Common myeloid progenitor, CD34-positive (primary cell): Measurements from ENCODE around the gene LDLR.
"Not testable (repeated sequence)": the region's sequence is repeated elsewhere in the genome, so short reads cannot be mapped to it uniquely, and the experiment has no call there.

ENCODE experiments used
- CTCF ChIA-PET: fragments of 350-600 bp; sonication (Branson Sonifier 250); formaldehyde crosslinking; loops from one replicate; lab custom pipeline; 2021; ENCODE audit warnings: antibody characterized with exemption; lab: Charles Lee
- POLR2A ChIA-PET: fragments of 350-600 bp; sonication (Branson Sonifier 250); formaldehyde crosslinking; loops from one replicate; lab custom pipeline; 2021; ENCODE audit warnings: antibody characterized with exemption; lab: Charles Lee
- DNase-seq, 3 donors: peaks; one replicate each; pipeline versions ENCODE4 v3.0.0 to v3.0.0-alpha.2; 2013
- H3K27ac ChIP-seq, 2 experiments: 1 replicate in 1 of 2; 2 replicates in 1 of 2; pipeline ENCODE4 v1.7.0; 2013; ENCODE audit warnings: inconsistent platforms in 2 of 2, low read length in 2 of 2, mild to moderate bottlenecking in 2 of 2, low read depth in 1 of 2, moderate library complexity in 1 of 2; ENCODE audit not compliant: severe bottlenecking in 2 of 2, insufficient read depth in 1 of 2, poor library complexity in 1 of 2
- H3K27me3 ChIP-seq, 5 experiments: replicated peaks in 2 of 5; 1 replicate in 3 of 5; 2 replicates in 2 of 5; pipeline versions ENCODE4 v1.6.1 to v1.7.0; 2013; ENCODE audit warnings: low read length in 4 of 5, mild to moderate bottlenecking in 2 of 5, moderate library complexity in 2 of 5, inconsistent platforms in 1 of 5; ENCODE audit not compliant: insufficient read depth in 5 of 5, control insufficient read depth in 4 of 5
- H3K36me3 ChIP-seq, 4 experiments: 1 replicate in 2 of 4; 2 replicates in 2 of 4; pipeline versions ENCODE4 v1.6.1 to v1.7.0; 2013; ENCODE audit warnings: low read length in 3 of 4, control low read depth in 1 of 4, mild to moderate bottlenecking in 1 of 4; ENCODE audit not compliant: control insufficient read depth in 4 of 4, insufficient read depth in 4 of 4
- H3K4me1 ChIP-seq, 4 experiments: 1 replicate in 3 of 4; 2 replicates in 1 of 4; pipeline versions ENCODE4 v1.6.1 to v1.7.1; 2013; ENCODE audit warnings: low read length in 3 of 4, mild to moderate bottlenecking in 3 of 4, control low read depth in 1 of 4, inconsistent platforms in 1 of 4, moderate library complexity in 1 of 4; ENCODE audit not compliant: control insufficient read depth in 4 of 4, insufficient read depth in 4 of 4; ENCODE audit errors: control extremely low read depth in 1 of 4
- H3K4me3 ChIP-seq, 7 experiments: 1 replicate in 4 of 7; 2 replicates in 3 of 7; pipeline versions ENCODE4 v1.5.1 to v1.7.0; 2013; ENCODE audit warnings: mild to moderate bottlenecking in 7 of 7, low read length in 6 of 7, moderate library complexity in 6 of 7, inconsistent platforms in 2 of 7, low read depth in 2 of 7, control low read depth in 1 of 7; ENCODE audit not compliant: insufficient read depth in 4 of 7, control insufficient read depth in 1 of 7; ENCODE audit errors: extremely low read depth in 1 of 7
- H3K9me3 ChIP-seq, 5 experiments: 1 replicate in 4 of 5; 2 replicates in 1 of 5; pipeline versions ENCODE4 v1.6.1 to v1.7.1; 2013; ENCODE audit warnings: low read length in 4 of 5, mild to moderate bottlenecking in 2 of 5, inconsistent platforms in 1 of 5, low read depth in 1 of 5, moderate library complexity in 1 of 5; ENCODE audit not compliant: control insufficient read depth in 4 of 5, insufficient read depth in 2 of 5; ENCODE audit errors: control extremely low read depth in 1 of 5
- WGBS: methylation state at CpG from one replicate; pipeline ENCODE4 v1.1.5; 2013; ENCODE audit not compliant: insufficient coverage; 5-methylcytosine and 5-hydroxymethylcytosine counted together

The LDLR gene

DNA sequence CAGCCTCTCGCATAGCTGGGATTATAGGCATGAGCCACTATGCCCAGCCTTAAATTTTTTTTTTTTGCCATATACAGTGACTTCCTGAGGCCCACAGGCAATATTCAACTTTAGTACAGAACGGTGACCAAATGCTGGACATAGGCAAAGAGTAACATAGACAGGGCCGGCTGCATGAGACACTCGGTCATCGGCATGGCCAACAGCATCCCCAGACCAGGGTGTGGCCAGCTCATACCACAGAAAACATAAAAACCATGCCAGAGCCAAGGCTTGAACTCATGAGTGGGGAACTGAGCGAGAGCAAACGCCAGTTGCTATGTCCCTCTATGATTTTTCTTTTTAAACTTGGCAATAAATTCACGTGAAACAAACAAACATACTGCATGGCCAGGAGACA, 91.1 kb downstream of the LDLR start:
- 91% methylated on average over 8 of the region's 8 CpGs for WGBS
- H3K27ac ChIP-seq = no peak overlapping the region

GRCh38 chr19:11180975-11181374, 91.7 kb downstream of the LDLR start:
- H3K4me1 ChIP-seq, POLR2A ChIA-PET, H3K4me3 ChIP-seq, H3K27ac ChIP-seq, H3K9me3 ChIP-seq, DNase-seq, H3K27me3 ChIP-seq, CTCF ChIA-PET: not testable (repeated sequence)
- WGBS = 96% methylated on average over 5 of the region's 8 CpGs
- H3K36me3 ChIP-seq = peaks cover 0 to 19% (median 7%) of the 10 kb centered on the region in 4 experiments

More for the DNA sequence above, 91.1 kb downstream of the LDLR start:
- no peak for DNase-seq
- no peak overlapping the region for H3K4me3 ChIP-seq
- H3K36me3 ChIP-seq = peaks cover 0 to 19% (median 7%) of the 10 kb centered on the region in 4 experiments
- no peaks in the 10 kb centered on the region for H3K27me3 ChIP-seq
- H3K4me1 ChIP-seq = peaks cover 0 to 10% (median 8%) of the 10 kb centered on the region in 4 experiments
- ChIA-PET CTCF (interaction anchor here (0.8 kb wide), 1 partner anchor 18 kb away, joined by 4 read pairs; no protein-coding TSS in a partner anchor), POLR2A (no interaction called here)
- H3K9me3 ChIP-seq = peaks cover 0 to 1% (median 0%) of the 10 kb centered on the region in 5 experiments

DNA sequence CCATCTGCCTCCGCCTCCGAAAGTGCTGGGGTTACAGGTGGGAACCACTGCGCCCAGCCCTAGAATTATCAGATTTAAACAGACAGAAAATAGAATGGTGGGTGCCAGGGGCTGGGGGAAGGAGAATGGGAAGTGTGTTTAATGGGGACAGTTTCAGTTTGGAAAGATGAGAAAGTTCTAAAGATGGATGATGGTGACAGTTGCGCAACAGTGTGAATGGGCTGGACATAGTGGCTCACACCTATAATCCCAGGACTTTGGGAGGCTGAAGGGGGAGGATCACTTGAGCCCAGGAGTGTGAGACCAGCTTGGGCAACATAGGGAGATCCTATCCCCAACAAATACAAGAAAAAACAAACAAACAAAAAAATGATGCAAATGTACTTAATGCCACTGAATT, 92.2 kb downstream of the LDLR start:
- Histone ChIP-seq H3K27ac (no peak overlapping the region), H3K27me3 (no peaks in the 10 kb centered on the region), H3K36me3 (peaks cover 0 to 15% (median 4%) of the 10 kb centered on the region in 4 experiments), H3K4me3 (no peak overlapping the region), H3K4me1 (peaks cover 0 to 10% (median 8%) of the 10 kb centered on the region in 4 experiments), H3K9me3 (peaks cover 0 to 1% (median 0%) of the 10 kb centered on the region in 5 experiments)
- WGBS = 100% methylated on average over 1 of the region's 4 CpGs
- DNase-seq = no peak
- ChIA-PET POLR2A (no interaction called here), CTCF (interaction anchor here (0.7 kb wide), 1 partner anchor 335 kb away, joined by 3 read pairs; no protein-coding TSS in a partner anchor)
